AG04449 (cell line): ENCODE measurements around the gene TMEM267.
"Not testable (repeated sequence)": the region's sequence is repeated elsewhere in the genome, so short reads cannot be mapped to it uniquely, and the experiment has no call there.

Experiments
- CTCF ChIA-PET: fragments of 350-600 bp; formaldehyde crosslinking; extraction: SDS; loops from one replicate; lab custom pipeline; 2021; ENCODE audit warnings: antibody characterized with exemption; lab: Yijun Ruan, JAX
- POLR2A ChIA-PET: fragments of 400-600, 350-600 bp; formaldehyde crosslinking; extraction: SDS; loops from one replicate; lab custom pipeline; 2020; ENCODE audit warnings: antibody characterized with exemption, inconsistent platforms; lab: Yijun Ruan, JAX
- DNase-seq: peaks from one replicate; pipeline ENCODE4 v3.0.0-alpha.2; 2010; ENCODE audit warnings: low read depth, low spot score
- H3K4me3 ChIP-seq: 2 replicates; pipeline ENCODE4 v1.5.1; 2011; ENCODE audit warnings: low read depth, mild to moderate bottlenecking, control low read depth, low read length
- TF ChIP-seq, protein P1 (sequence below): IDR thresholded peaks from one replicate; pipeline ENCODE4 v1.5.1; 2011; ENCODE audit warnings: mild to moderate bottlenecking, moderate library complexity, low read length, control low read depth, inconsistent platforms; ENCODE audit not compliant: insufficient read depth; ENCODE audit errors: missing control alignments

Gene TMEM267

DNA sequence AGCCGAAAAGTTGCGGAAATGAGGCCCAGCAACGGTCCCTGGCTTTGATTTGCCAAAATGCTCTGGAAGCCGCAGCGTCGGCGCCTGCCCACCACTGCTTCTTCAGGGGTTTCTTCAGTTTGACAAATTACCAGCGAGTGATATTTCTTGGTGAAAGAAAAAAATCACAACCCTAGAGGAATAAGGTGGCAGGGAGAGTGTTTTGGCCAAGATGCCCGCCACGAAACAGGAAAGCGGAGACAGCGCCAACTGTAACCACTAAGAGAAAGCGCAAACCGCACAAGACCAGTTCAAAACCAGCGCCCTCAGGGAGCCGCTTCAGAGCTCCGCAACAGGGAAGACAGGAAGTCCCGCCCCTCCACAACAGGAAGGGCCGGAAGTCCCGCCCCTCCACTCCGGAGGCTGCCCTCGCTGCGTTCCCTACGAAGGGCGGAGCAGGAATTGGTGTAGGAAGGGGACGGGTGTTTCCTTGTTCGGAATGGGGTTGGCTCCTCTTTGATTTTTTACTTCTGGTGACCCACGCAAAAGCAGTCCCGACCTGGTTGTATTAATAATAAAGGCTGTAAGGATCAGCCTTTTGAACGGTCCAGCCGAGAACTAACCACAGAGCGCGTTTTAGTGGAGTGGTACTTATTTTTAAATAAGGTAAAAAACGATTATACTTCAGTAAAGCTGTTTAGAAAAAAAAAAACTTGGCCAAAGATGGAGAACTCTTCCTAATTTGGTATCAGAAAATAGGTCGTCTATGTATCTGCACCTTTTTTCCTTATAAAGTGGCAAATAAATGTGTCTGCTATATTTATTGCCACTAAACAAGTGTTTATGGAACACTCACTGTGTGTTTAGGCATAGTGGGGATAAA is 31.4 kb upstream of the TMEM267 start, which contains the start of gene C5orf34:
Gene C5orf34 (minus strand): TSS at position 333 of the 862 bp plus-strand sequence. CDS start 5,809 bp downstream, outside the sequence.
- POLR2A ChIA-PET, result interaction anchor here (0.8 to 1.9 kb wide), 3 partner anchors 11 to 89 kb away, joined by 4 to 15 read pairs (median 5); partner anchors contain the start of gene TMEM267
- TF ChIP-seq, protein P1, sequence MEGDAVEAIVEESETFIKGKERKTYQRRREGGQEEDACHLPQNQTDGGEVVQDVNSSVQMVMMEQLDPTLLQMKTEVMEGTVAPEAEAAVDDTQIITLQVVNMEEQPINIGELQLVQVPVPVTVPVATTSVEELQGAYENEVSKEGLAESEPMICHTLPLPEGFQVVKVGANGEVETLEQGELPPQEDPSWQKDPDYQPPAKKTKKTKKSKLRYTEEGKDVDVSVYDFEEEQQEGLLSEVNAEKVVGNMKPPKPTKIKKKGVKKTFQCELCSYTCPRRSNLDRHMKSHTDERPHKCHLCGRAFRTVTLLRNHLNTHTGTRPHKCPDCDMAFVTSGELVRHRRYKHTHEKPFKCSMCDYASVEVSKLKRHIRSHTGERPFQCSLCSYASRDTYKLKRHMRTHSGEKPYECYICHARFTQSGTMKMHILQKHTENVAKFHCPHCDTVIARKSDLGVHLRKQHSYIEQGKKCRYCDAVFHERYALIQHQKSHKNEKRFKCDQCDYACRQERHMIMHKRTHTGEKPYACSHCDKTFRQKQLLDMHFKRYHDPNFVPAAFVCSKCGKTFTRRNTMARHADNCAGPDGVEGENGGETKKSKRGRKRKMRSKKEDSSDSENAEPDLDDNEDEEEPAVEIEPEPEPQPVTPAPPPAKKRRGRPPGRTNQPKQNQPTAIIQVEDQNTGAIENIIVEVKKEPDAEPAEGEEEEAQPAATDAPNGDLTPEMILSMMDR, result no peak
- CTCF ChIA-PET, result interaction anchor here (1.6 kb wide), 1 partner anchor 31 kb away, joined by 5 read pairs; the partner anchor contains the start of gene TMEM267
- peak; percentile 70 for DNase-seq
- peak within 1 kb of the TSS; percentile 80 for H3K4me3 ChIP-seq

DNA sequence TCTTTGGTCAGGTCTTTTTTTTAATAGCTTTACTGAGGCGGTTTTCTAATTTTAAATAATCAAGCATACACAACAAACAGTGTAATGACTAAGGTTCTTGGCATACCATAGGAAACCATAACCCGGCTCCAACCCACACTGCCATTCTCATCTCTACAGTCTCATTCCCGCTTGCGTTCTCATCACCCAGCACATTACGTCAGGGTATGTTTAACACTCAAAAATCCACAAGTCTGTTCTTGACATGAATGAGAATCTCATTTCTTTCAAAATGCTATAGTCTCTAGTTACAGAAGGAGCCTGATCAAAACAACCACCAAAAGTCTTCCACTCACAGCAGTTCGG is 30.8 kb upstream of the TMEM267 start:
- DNase-seq, result peak; percentile 47
- CTCF ChIA-PET, result interaction anchor here (1.6 kb wide), 1 partner anchor 30 kb away, joined by 5 read pairs; the partner anchor contains the start of gene TMEM267
- TF ChIP-seq, protein P1, result no peak
- POLR2A ChIA-PET, result interaction anchor here (0.8 to 1.9 kb wide), 3 partner anchors 11 to 88 kb away, joined by 4 to 15 read pairs (median 5); partner anchors contain the start of gene TMEM267
- H3K4me3 ChIP-seq, result peak overlapping the region; percentile 80

DNA sequence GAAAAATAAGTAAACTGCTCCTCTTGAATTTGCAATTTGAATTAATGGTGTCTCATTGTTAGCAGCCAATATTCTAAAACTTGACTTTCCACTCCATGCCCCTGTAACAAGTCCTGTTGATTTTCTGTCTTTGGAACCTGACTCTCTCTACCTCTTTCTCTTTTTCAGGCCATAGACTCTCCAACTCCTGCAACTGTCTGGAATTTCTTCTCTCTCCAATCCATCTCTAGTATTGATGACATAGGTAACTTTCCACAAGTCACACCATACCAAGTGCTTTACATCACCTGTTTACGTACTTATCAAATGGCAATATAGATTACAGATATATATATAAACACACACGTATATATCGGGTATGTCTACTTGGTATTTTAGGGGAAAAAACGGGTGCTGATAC is 30.4 kb upstream of the TMEM267 start:
- CTCF ChIA-PET, result interaction anchor here (1.6 kb wide), 1 partner anchor 30 kb away, joined by 5 read pairs; the partner anchor contains the start of gene TMEM267
- H3K4me3 ChIP-seq, result peak overlapping the region; percentile 80
- no peak for DNase-seq
- POLR2A ChIA-PET, result interaction anchor here (1.9 kb wide), 1 partner anchor 30 kb away, joined by 15 read pairs; the partner anchor contains the start of gene TMEM267
- TF ChIP-seq, protein P1, result no peak

DNA sequence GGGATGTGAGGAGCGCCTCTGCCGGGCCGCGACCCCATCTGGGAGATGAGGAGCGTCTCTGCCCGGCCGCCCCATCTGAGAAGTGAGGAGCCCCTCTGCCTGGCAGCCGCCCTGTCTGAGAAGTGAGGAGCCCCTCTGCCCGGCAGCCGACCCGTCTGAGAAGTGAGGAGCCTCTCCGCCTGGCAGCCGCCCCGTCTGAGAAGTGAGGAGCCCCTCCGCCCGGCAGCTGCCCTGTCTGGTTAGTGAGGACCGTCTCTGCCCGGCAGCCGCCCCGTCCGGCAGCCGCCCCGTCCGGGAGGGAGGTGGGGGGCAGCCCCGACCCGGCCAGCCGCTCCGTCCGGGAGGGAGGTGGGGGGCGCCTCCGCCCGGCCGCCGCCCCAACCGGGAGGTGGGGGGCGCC is 27.4 kb upstream of the TMEM267 start:
- CTCF ChIA-PET, DNase-seq, H3K4me3 ChIP-seq, POLR2A ChIA-PET: not testable (repeated sequence)

DNA sequence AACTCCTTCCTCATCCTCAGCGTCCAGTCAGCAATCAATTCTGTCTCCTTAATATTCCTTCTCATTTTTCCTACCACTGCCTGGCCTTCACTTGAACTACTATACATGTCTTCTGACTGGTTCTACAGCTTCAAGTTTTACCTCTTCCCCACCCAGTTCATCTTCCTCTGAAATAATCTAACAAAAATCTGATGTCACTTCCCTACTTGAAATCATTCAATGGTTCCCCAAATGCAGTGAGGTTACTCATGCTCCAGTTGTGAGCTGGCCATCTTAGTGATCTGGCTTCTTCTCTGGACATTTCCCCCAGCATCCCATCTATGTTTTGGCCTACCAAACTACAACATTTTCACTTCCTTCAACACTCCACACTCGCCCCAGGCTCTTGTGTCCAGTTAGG is 14.9 kb upstream of the TMEM267 start:
- no peak overlapping the region for H3K4me3 ChIP-seq
- DNase-seq, result no peak
- CTCF ChIA-PET, result interaction anchor here (1.3 to 3.9 kb wide), 2 partner anchors 10 to 14 kb away, joined by 3 to 27 read pairs; partner anchors contain the start of gene TMEM267
- POLR2A ChIA-PET, result no interaction called here
- TF ChIP-seq, protein P1, result no peak

DNA sequence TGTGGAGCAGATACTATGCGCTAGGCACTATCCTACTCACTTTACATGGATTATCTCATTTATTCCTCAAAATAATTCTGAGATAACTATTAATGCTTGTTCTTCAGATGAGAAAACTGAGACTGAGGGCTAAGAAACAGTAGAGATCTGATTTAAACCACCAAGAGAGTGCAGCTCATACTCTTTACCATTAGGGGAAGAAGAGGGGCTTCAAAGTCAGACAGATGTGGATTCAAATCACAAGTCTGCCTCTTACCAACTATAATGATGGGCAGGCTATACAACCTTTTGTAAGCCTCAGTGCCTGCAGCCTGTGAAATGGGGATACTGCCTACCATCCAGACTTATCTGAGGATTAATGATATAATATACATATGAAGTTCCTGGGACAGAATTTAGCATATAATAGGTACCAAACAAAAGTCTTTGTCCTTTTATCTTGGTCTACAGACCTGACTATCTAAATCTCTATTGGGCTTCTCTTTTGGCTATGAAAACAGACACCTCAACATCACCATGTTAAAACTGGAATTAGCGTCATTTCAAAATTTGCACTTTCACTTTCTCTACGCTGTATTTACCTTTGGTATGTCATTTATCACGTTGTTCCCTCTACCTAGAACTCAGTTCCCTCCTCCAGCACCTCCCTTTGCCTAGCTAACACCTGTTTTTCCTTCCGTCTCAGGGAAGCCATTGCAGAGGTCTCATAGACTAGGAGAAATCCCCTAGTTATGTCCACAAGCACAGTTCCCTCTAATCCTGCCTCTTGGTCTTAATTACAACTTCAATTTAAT is 13.8 kb upstream of the TMEM267 start:
- CTCF ChIA-PET, result interaction anchor here (3.9 kb wide), 1 partner anchor 13 kb away, joined by 27 read pairs; the partner anchor contains the start of gene TMEM267
- POLR2A ChIA-PET, result no interaction called here
- H3K4me3 ChIP-seq, result no peak overlapping the region
- TF ChIP-seq, protein P1, result no peak
- no peak for DNase-seq
